Neural cell (in vitro differentiated cells): ENCODE results near the gene TMEM117. TPM values are rescaled to one million over a fixed set of nuclear protein-coding genes. Genes with fewer than 3 reads are reported as not detected.

ENCODE experiments used
- H2AFZ ChIP-seq: fragments of 200-600, 300-800 bp; sonication (generic), shearing (Covaris generic); 2 replicates; pipeline ENCODE4 v1.6.0; 2014; ENCODE audit warnings: low read depth, mild to moderate bottlenecking, antibody characterized with exemption, low read length, moderate library complexity
- H3F3A ChIP-seq: fragments of 200-600 bp; shearing (Covaris generic); 2 replicates; pipeline ENCODE4 v1.6.1; 2016; ENCODE audit warnings: mild to moderate bottlenecking, moderate library complexity, mixed read lengths, antibody characterized with exemption, low read length; ENCODE audit not compliant: insufficient read depth, poor library complexity, severe bottlenecking
- H3K27ac ChIP-seq: fragments of 200-600, 300-800 bp; sonication (generic), shearing (Covaris generic); 2 replicates; pipeline ENCODE4 v1.5.1; 2014; ENCODE audit warnings: mild to moderate bottlenecking, low read length, moderate library complexity
- H3K27me3 ChIP-seq: fragments of 300-800, 200-600 bp; sonication (generic), shearing (Covaris generic); 2 replicates; pipeline ENCODE4 v1.6.0; 2014; ENCODE audit warnings: mild to moderate bottlenecking, low read depth, low read length, moderate library complexity; ENCODE audit not compliant: insufficient read depth
- H3K36me3 ChIP-seq: fragments of 300-800, 200-600 bp; sonication (generic), shearing (Covaris generic); 2 replicates; pipeline ENCODE4 v1.5.1; 2014; ENCODE audit warnings: mild to moderate bottlenecking, antibody characterized with exemption, low read length, moderate library complexity; ENCODE audit not compliant: insufficient read depth
- H3K4me2 ChIP-seq: fragments of 300-800, 200-600 bp; sonication (generic), shearing (Covaris generic); 2 replicates; pipeline ENCODE4 v1.6.0; 2014; ENCODE audit warnings: mild to moderate bottlenecking, low read length
- H3K4me3 ChIP-seq: fragments of 300-800, 200-600 bp; sonication (generic), shearing (Covaris generic); 2 replicates; pipeline ENCODE4 v1.5.1; 2014; ENCODE audit warnings: mild to moderate bottlenecking, low read length, moderate library complexity
- H3K79me2 ChIP-seq: fragments of 200-600 bp; shearing (Covaris generic); replicated peaks from 2 replicates; pipeline ENCODE4 v1.6.0; 2014; ENCODE audit warnings: mild to moderate bottlenecking, low read length, moderate library complexity; ENCODE audit not compliant: insufficient read depth
- H3K9ac ChIP-seq: fragments of 300-800, 200-600 bp; sonication (generic), shearing (Covaris generic); 2 replicates; pipeline ENCODE4 v1.6.1; 2016; ENCODE audit warnings: mild to moderate bottlenecking, low read length, mixed read lengths
- H3K9me2 ChIP-seq: fragments of 200-600 bp; shearing (Covaris generic); 2 replicates; pipeline ENCODE4 v1.6.1; 2016; ENCODE audit warnings: mild to moderate bottlenecking, low read length, mixed read lengths; ENCODE audit not compliant: insufficient read depth
- H3K9me3 ChIP-seq: fragments of 200-600, 300-800 bp; sonication (generic), shearing (Covaris generic); 2 replicates; pipeline ENCODE4 v1.6.1; 2016; ENCODE audit warnings: mild to moderate bottlenecking, mixed run types, low read length, moderate library complexity, mixed read lengths
- H4K20me1 ChIP-seq: fragments of 200-600 bp; shearing (Covaris generic); 2 replicates; pipeline ENCODE4 v1.6.1; 2016; ENCODE audit warnings: mild to moderate bottlenecking, mixed run types; ENCODE audit not compliant: insufficient read depth
- CTCF ChIP-seq: fragments of 450-650 bp; IDR thresholded peaks from 2 replicates; pipeline ENCODE4 v1.5.1; 2014; ENCODE audit warnings: antibody characterized with exemption, mild to moderate bottlenecking, moderate library complexity; ENCODE audit not compliant: poor library complexity, severe bottlenecking
- EP300 ChIP-seq: fragments of 450-650 bp; conservative IDR thresholded peaks from 2 replicates; pipeline ENCODE4 v1.6.1; 2014; ENCODE audit warnings: antibody characterized with exemption, mild to moderate bottlenecking, moderate library complexity; ENCODE audit not compliant: poor library complexity, severe bottlenecking
- EZH2 ChIP-seq: fragments of 200-600, 300-800 bp; shearing (Covaris generic), sonication (generic); IDR thresholded peaks from 2 replicates; pipeline ENCODE4 v1.6.1; 2014; ENCODE audit warnings: antibody characterized with exemption, low read length, borderline replicate concordance, mild to moderate bottlenecking; ENCODE audit not compliant: insufficient read depth, poor library complexity, severe bottlenecking
- MXI1 ChIP-seq: fragments of 450-650 bp; conservative IDR thresholded peaks from 2 replicates; pipeline ENCODE4 v1.6.1; 2014; ENCODE audit warnings: antibody characterized with exemption, mild to moderate bottlenecking; ENCODE audit not compliant: poor library complexity, severe bottlenecking
- POLR2AphosphoS5 ChIP-seq: IDR thresholded peaks from 2 replicates; pipeline ENCODE4 v1.6.1; 2012
- RAD21 ChIP-seq: fragments of 450-650 bp; conservative IDR thresholded peaks from 2 replicates; pipeline ENCODE4 v1.6.1; 2014; ENCODE audit warnings: antibody characterized with exemption, mild to moderate bottlenecking, moderate library complexity
- REST ChIP-seq: IDR thresholded peaks from 2 replicates; pipeline ENCODE4 v1.6.1; 2012; ENCODE audit warnings: borderline replicate concordance
- SMC3 ChIP-seq: fragments of 450-650 bp; conservative IDR thresholded peaks from 2 replicates; pipeline ENCODE4 v1.6.1; 2014; ENCODE audit warnings: antibody characterized with exemption, mild to moderate bottlenecking, moderate library complexity; ENCODE audit not compliant: poor library complexity
- TAF1 ChIP-seq: IDR thresholded peaks from 2 replicates; pipeline ENCODE4 v1.6.1; 2012; ENCODE audit warnings: low read depth
- polyA plus RNA-seq: library from polyadenylated mRNA; depleted of rRNA; stranded (reverse); fragments of >200 nt; gene quantifications from 2 replicates; pipeline ENCODE4 v1.2.3, GENCODE V29; 2014

Gene TMEM117
- polyA plus RNA-seq, 1 donor from 2014 or later: 5.3 TPM

GRCh38 chr12:44098786-44099185, 262.9 kb downstream of the TMEM117 start:
- Histone ChIP-seq H3F3A (no peaks in the 10 kb centered on the region), H3K36me3 (no peaks in the 10 kb centered on the region), H4K20me1 (no peaks in the 10 kb centered on the region), H3K27ac (no peak overlapping the region), H3K9ac (no peak overlapping the region), H3K79me2 (no peaks in the 10 kb centered on the region), H3K27me3 (no peaks in the 10 kb centered on the region), H2AFZ (no peak overlapping the region), H3K4me2 (no peak overlapping the region), H3K9me3 (no peaks in the 10 kb centered on the region), H3K9me2 (no peaks in the 10 kb centered on the region), H3K4me3 (no peak overlapping the region)
- TF ChIP-seq EP300 (no peak), EZH2 (no peak), CTCF (no peak), RAD21 (no peak), MXI1 (no peak), TAF1 (no peak), REST (no peak), SMC3 (no peak), POLR2AphosphoS5 (no peak)

- Histone ChIP-seq H3K27ac (no peak overlapping the region), H3K36me3 (no peaks in the 10 kb centered on the region)
Measured at GRCh38 chr12:44099486-44099885, 263.6 kb downstream of the TMEM117 start.

More at GRCh38 chr12:44099486-44099885, 263.6 kb downstream of the TMEM117 start:
- H3K4me2 ChIP-seq: no peak overlapping the region
- H3K9ac ChIP-seq: no peak overlapping the region
- no peaks in the 10 kb centered on the region for H3K27me3 ChIP-seq
- H2AFZ ChIP-seq: no peak overlapping the region
- H3K9me3 ChIP-seq: no peaks in the 10 kb centered on the region
- no peaks in the 10 kb centered on the region for H3F3A ChIP-seq
- TF ChIP-seq RAD21 (no peak), REST (no peak), EZH2 (no peak), SMC3 (no peak)
- no peaks in the 10 kb centered on the region for H4K20me1 ChIP-seq
- no peak overlapping the region for H3K4me3 ChIP-seq
- H3K79me2 ChIP-seq: no peaks in the 10 kb centered on the region
- no peaks in the 10 kb centered on the region for H3K9me2 ChIP-seq
